Esophagus muscularis mucosa (tissue), 4 donors: ENCODE measurements around the gene HOXA2. TPM values are rescaled to one million over a fixed set of nuclear protein-coding genes. Genes with fewer than 3 reads are reported as not detected.
A peak's percentile ranks its signal among the peaks of the same experiment; 100 is the strongest.

Experiments used
- DNase-seq: peaks from one replicate; pipeline ENCODE4 v3.0.0-alpha.2; 2017; ENCODE audit errors: extremely low spot score
- H3K27ac ChIP-seq, 4 donors: fragments of 200-600 bp; sonication (generic); replicated peaks in 1 of 4; 1 replicate in 3 of 4; 2 replicates in 1 of 4; pipeline ENCODE4 v1.5.1; 2016 to 2019; ENCODE audit warnings: mild to moderate bottlenecking in 1 of 4
- H3K27me3 ChIP-seq, 4 donors: fragments of 200-600 bp; sonication (generic); one replicate each; pipeline versions ENCODE4 v1.5.1 to v1.6.0; 2016 to 2019
- H3K36me3 ChIP-seq, 4 donors: fragments of 200-600 bp; sonication (generic); one replicate each; pipeline ENCODE4 v1.5.1; 2016 to 2019
- H3K4me1 ChIP-seq, 4 donors: fragments of 200-600 bp; sonication (generic); one replicate each; pipeline ENCODE4 v1.5.1; 2016 to 2019
- H3K4me3 ChIP-seq, 4 donors: fragments of 200-600 bp; sonication (generic); 1 replicate in 2 of 4; 2 replicates in 2 of 4; pipeline ENCODE4 v1.5.1; 2016 to 2019; ENCODE audit warnings: mild to moderate bottlenecking in 4 of 4, moderate library complexity in 1 of 4
- H3K9me3 ChIP-seq, 4 donors: fragments of 200-600 bp; sonication (generic); 1 replicate in 3 of 4; 2 replicates in 1 of 4; pipeline ENCODE4 v1.5.1; 2016 to 2019
- EP300 ChIP-seq: sonication (generic); formaldehyde crosslinking; IDR thresholded peaks from one replicate; pipeline ENCODE4 v1.6.1; 2017; ENCODE audit warnings: antibody characterized with exemption
- POLR2A ChIP-seq: fragments of 450-650 bp; IDR thresholded peaks from one replicate; pipeline ENCODE4 v1.6.1; 2017; ENCODE audit warnings: antibody characterized with exemption, moderate library complexity, mild to moderate bottlenecking, low read depth
- POLR2AphosphoS5 ChIP-seq, 2 donors: sonication (generic); formaldehyde crosslinking; IDR thresholded peaks; one replicate each; pipeline ENCODE4 v1.6.1; 2017; ENCODE audit warnings: antibody characterized with exemption in 2 of 2
- WGBS: methylation state at CpG from one replicate; pipeline ENCODE4 v1.1.5; 2018; 5-methylcytosine and 5-hydroxymethylcytosine counted together
- intact Hi-C: fragments of 100-400 bp; cut with DNase I; formaldehyde crosslinking; loops from one replicate; pipeline ENCODE4 v1.15.1; 2023
- total RNA-seq, 4 donors: library from RNA; depleted of rRNA; stranded (reverse); fragments of >200 nt; gene quantifications; one replicate each; pipeline versions ENCODE4 v1.1.0 to v1.2.1, GENCODE V29; 2016
- TF ChIP-seq, protein P1 (sequence below), 3 experiments: fragments of 200-600 bp in 2 of 3; fragments of 450-650 bp in 1 of 3; sonication (generic) in 2 of 3; IDR thresholded peaks; one replicate each; pipeline ENCODE4 v1.5.1; 2017 to 2019; ENCODE audit warnings: antibody characterized with exemption in 3 of 3, mild to moderate bottlenecking in 2 of 3, moderate library complexity in 1 of 3

Gene HOXA2
- total RNA-seq, 4 donors from 2014 or later, result 3.3 to 5.4 (median 4.4) TPM

DNA sequence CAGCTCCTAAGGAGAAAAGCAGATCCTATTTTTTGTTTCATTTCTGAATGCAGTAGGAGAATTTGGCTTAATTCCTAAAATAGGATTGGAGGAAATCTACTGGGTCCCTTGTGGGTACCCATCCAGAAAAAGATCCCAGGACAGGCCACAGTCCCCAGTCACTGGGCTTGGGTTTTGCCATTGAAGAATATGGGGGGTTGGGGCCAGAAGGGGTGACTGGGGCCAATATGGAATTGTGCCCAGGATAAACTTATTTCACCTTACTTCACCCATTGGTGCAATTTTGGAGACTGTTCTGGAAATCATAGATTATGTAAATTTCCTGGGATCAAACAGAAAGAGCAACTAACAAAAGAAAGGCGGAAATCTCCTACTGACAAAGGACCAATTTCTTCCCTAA, 36.0 kb upstream of the HOXA2 start:
- Histone ChIP-seq H3K36me3 (no peaks in the 10 kb centered on the region), H3K27ac (peak overlapping the region; percentile 96 to 99 (median 99)), H3K4me1 (peaks cover 11 to 72% (median 61%) of the 10 kb centered on the region in 4 donors), H3K9me3 (no peaks in the 10 kb centered on the region), H3K4me3 (peak overlapping the region; percentile 56 to 95 (median 84)), H3K27me3 (peaks cover 0 to 4% (median 0%) of the 10 kb centered on the region in 4 donors)
- WGBS, result 67% methylated on average over 1 of the region's 1 CpG
- intact Hi-C loops, result no loop called here
- no peak for TF ChIP-seq POLR2A
- TF ChIP-seq EP300, result no peak
- TF ChIP-seq, protein P1, sequence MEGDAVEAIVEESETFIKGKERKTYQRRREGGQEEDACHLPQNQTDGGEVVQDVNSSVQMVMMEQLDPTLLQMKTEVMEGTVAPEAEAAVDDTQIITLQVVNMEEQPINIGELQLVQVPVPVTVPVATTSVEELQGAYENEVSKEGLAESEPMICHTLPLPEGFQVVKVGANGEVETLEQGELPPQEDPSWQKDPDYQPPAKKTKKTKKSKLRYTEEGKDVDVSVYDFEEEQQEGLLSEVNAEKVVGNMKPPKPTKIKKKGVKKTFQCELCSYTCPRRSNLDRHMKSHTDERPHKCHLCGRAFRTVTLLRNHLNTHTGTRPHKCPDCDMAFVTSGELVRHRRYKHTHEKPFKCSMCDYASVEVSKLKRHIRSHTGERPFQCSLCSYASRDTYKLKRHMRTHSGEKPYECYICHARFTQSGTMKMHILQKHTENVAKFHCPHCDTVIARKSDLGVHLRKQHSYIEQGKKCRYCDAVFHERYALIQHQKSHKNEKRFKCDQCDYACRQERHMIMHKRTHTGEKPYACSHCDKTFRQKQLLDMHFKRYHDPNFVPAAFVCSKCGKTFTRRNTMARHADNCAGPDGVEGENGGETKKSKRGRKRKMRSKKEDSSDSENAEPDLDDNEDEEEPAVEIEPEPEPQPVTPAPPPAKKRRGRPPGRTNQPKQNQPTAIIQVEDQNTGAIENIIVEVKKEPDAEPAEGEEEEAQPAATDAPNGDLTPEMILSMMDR (IDR thresholded peaks at IDR 0.05), result no peak
- TF ChIP-seq POLR2AphosphoS5 (IDR thresholded peaks at IDR 0.05), result no peak
- DNase-seq, result no peak

- H3K9me3 ChIP-seq, result no peaks in the 10 kb centered on the region
- 58% methylated on average over 2 of the region's 2 CpGs for WGBS
- H3K27ac ChIP-seq, result peak overlapping the region; percentile 96 to 99 (median 99)
- H3K27me3 ChIP-seq, result peaks cover 0 to 4% (median 0%) of the 10 kb centered on the region in 4 donors
- no peaks in the 10 kb centered on the region for H3K36me3 ChIP-seq
- no peak for DNase-seq
- TF ChIP-seq EP300 (no peak), POLR2AphosphoS5 (IDR thresholded peaks at IDR 0.05) (no peak)
- TF ChIP-seq, protein P1 (IDR thresholded peaks at IDR 0.05), result no peak
- intact Hi-C loops, result no loop called here
- H3K4me1 ChIP-seq, result peaks cover 6 to 79% (median 67%) of the 10 kb centered on the region in 4 donors
- peak overlapping the region in 2 of 4 donors; percentile 83 to 85 for H3K4me3 ChIP-seq
These were observed 35.3 kb upstream of the HOXA2 start for GRCh38 chr7:27137640-27138315.

DNA sequence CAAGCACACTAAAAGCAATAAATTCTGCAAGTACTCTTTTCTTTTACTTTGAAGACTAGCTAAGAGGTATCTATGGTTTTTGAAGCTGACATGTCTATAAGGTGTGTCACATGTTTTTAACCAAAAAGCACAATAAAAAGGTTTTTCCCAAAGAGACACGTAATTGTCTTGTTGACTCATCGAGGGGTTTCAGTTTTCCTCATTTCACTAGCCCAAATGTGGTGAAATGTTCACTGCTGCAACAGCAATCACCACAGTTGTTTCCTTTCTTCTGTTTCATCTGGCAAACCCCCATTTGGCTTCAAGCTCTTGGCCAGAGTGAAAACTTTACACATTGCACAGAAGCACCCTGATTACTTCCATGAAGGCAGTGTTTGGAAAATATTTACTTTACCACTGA, 31.9 kb upstream of the HOXA2 start:
- DNase-seq, result no peak
- H3K4me1 ChIP-seq, result peaks cover 0 to 83% (median 80%) of the 10 kb centered on the region in 4 donors
- H3K9me3 ChIP-seq, result no peaks in the 10 kb centered on the region
- TF ChIP-seq, protein P1 (IDR thresholded peaks at IDR 0.05), result no peak
- peak; percentile 43 to 54 for TF ChIP-seq POLR2AphosphoS5 (IDR thresholded peaks at IDR 0.05)
- H3K27ac ChIP-seq, result peak overlapping the region; percentile 96 to 99 (median 99)
- WGBS, result 12% methylated on average over 2 of the region's 2 CpGs
- no peak overlapping the region for H3K4me3 ChIP-seq
- H3K36me3 ChIP-seq, result no peaks in the 10 kb centered on the region
- peaks cover 0 to 4% (median 0%) of the 10 kb centered on the region in 4 donors for H3K27me3 ChIP-seq
- intact Hi-C loops, result loop anchor here (2.0 kb wide), 1 partner anchor 38 kb away; no protein-coding TSS in a partner anchor

DNA sequence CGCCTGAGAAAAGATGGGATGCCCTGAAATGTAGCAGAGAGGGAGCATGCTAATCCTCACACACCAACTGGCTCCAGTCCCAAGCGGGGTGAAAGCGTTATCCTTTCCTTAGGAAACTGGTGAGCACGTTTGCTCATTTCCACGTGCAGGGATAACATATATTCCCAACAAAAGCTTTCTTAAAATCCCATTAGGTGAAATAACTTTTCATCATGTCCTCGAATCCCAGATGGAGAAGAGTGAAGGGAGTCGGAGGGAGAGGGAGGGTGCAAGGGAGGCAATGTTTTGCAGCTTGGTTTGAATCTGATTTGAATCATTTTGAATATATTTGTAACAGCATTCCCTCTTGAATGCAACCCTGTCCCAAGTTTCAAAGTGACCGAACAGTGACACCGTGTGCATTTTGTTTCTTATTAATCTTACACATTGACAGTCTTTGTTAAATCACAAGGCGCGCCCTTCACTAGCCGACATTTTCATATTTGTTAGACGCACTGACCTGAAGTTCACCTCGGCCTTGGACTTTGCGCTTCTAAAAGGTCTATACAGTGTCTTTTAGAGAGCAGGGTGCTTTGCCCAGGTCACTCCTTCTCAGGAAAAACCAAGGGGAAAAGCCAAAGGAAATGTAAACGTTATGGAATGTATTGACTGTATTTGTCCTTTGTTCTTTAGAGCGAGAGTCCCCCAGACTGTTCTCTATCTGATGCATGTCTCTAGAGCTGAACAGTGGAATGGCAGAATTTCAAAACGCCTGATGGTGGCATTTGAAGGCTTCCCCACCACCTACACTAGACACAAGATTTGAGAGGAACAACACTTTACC, 31.1 kb upstream of the HOXA2 start:
- Histone ChIP-seq H3K4me1 (peaks cover 0 to 85% (median 82%) of the 10 kb centered on the region in 4 donors), H3K36me3 (no peaks in the 10 kb centered on the region), H3K27me3 (no peaks in the 10 kb centered on the region), H3K9me3 (no peaks in the 10 kb centered on the region), H3K27ac (peak overlapping the region; percentile 96 to 99 (median 99)), H3K4me3 (no peak overlapping the region)
- DNase-seq, result no peak
- TF ChIP-seq EP300 (no peak), POLR2A (no peak), POLR2AphosphoS5 (IDR thresholded peaks at IDR 0.05) (no peak)
- TF ChIP-seq, protein P1 (IDR thresholded peaks at IDR 0.05), result no peak
- WGBS, result 52% methylated on average over 18 of the region's 18 CpGs
- intact Hi-C loops, result loop anchor here (2.0 kb wide), 1 partner anchor 37 kb away; no protein-coding TSS in a partner anchor
